PC-9 (cell line): ENCODE data around the gene FAM184B. TPM values are rescaled to one million over a fixed set of nuclear protein-coding genes. Genes with fewer than 3 reads are reported as not detected.
"Not testable (repeated sequence)": the region's sequence is repeated elsewhere in the genome, so short reads cannot be mapped to it uniquely, and the experiment has no call there.

ENCODE experiments used
- BruUV-seq: library from RNA; stranded (reverse); fragments of 400-500 nt; replicated peaks from 2 replicates; lab custom pipeline; 2021; lab: Mats Ljungman, UMichigan
- CTCF ChIA-PET: fragments of 300-600 bp; sonication (Branson Sonifier 250); formaldehyde crosslinking; loops from one replicate; lab custom pipeline; 2022; ENCODE audit warnings: antibody characterized with exemption; lab: Charles Lee
- POLR2A ChIA-PET: fragments of 300-600 bp; sonication (Branson Sonifier 250); formaldehyde crosslinking; loops from one replicate; lab custom pipeline; 2022; ENCODE audit warnings: antibody characterized with exemption; ENCODE audit not compliant: unreplicated experiment; lab: Charles Lee
- DNase-seq, 2 experiments: peaks; one replicate each; pipeline versions ENCODE4 v3.0.0 to v3.0.0-alpha.2; 2015 to 2022; ENCODE audit warnings: mixed read lengths in 1 of 2
- H2AFZ ChIP-seq: fragments of 200-600 bp; sonication (generic); 2 replicates; pipeline ENCODE4 v1.8.1; 2017; ENCODE audit warnings: antibody characterized with exemption
- H3F3A ChIP-seq: fragments of 200-600 bp; sonication (generic); 2 replicates; pipeline ENCODE4 v1.8.1; 2017; ENCODE audit warnings: antibody characterized with exemption, mild to moderate bottlenecking, low read depth; ENCODE audit not compliant: insufficient read depth
- H3K27ac ChIP-seq: fragments of 200-600 bp; sonication (generic); 2 replicates; pipeline ENCODE4 v1.6.1; 2016; ENCODE audit warnings: mixed run types
- H3K27me3 ChIP-seq: fragments of 200-600 bp; sonication (generic); 2 replicates; pipeline ENCODE4 v1.6.1; 2016; ENCODE audit warnings: low read depth, mixed run types; ENCODE audit not compliant: insufficient read depth
- H3K36me3 ChIP-seq: fragments of 200-600 bp; sonication (generic); 2 replicates; pipeline ENCODE4 v1.6.1; 2016; ENCODE audit warnings: low read depth, mixed run types
- H3K4me1 ChIP-seq: fragments of 200-600 bp; sonication (generic); replicated peaks from 2 replicates; pipeline ENCODE4 v1.6.1; 2016; ENCODE audit warnings: mixed run types; ENCODE audit not compliant: insufficient read depth
- H3K4me2 ChIP-seq: fragments of 200-600 bp; sonication (generic); 2 replicates; pipeline ENCODE4 v1.6.1; 2017; ENCODE audit warnings: mixed run types
- H3K4me3 ChIP-seq: fragments of 200-600 bp; sonication (generic); 2 replicates; pipeline ENCODE4 v1.6.1; 2016; ENCODE audit warnings: mixed run types
- H3K79me2 ChIP-seq: fragments of 200-600 bp; sonication (generic); 2 replicates; pipeline ENCODE4 v1.6.1; 2017; ENCODE audit warnings: low read depth, mixed run types
- H3K9me2 ChIP-seq: fragments of 200-600 bp; sonication (generic); 2 replicates; pipeline ENCODE4 v1.8.1; 2017; ENCODE audit warnings: mild to moderate bottlenecking; ENCODE audit not compliant: insufficient read depth
- H3K9me3 ChIP-seq: fragments of 200-600 bp; sonication (generic); 2 replicates; pipeline ENCODE4 v1.8.1; 2016; ENCODE audit warnings: low read depth; ENCODE audit not compliant: insufficient read depth
- H4K20me1 ChIP-seq: fragments of 200-600 bp; sonication (generic); 2 replicates; pipeline ENCODE4 v1.8.1; 2017; ENCODE audit not compliant: insufficient read depth
- EZH2 ChIP-seq: fragments of 200-600 bp; sonication (generic); IDR thresholded peaks from 2 replicates; pipeline ENCODE4 v1.8.0; 2017; ENCODE audit warnings: antibody characterized with exemption, low read depth
- intact Hi-C: fragments of 100-400 bp; cut with micrococcal nuclease; formaldehyde crosslinking; loops from one replicate; pipeline ENCODE4 v1.10.0; 2022; ENCODE audit not compliant: unreplicated experiment
- total RNA-seq: library from RNA; stranded (reverse); gene quantifications from 2 replicates; pipeline ENCODE4 v1.2.3, GENCODE V29; 2021
- TF ChIP-seq, protein P1 (sequence below): fragments of 200-600 bp; sonication (generic); conservative IDR thresholded peaks from 2 replicates; pipeline ENCODE4 v1.6.1; 2017; ENCODE audit warnings: mixed run types, antibody characterized with exemption, mild to moderate bottlenecking, moderate library complexity

FAM184B gene
- total RNA-seq, 1 experiment from 2014 or later = not detected

DNA sequence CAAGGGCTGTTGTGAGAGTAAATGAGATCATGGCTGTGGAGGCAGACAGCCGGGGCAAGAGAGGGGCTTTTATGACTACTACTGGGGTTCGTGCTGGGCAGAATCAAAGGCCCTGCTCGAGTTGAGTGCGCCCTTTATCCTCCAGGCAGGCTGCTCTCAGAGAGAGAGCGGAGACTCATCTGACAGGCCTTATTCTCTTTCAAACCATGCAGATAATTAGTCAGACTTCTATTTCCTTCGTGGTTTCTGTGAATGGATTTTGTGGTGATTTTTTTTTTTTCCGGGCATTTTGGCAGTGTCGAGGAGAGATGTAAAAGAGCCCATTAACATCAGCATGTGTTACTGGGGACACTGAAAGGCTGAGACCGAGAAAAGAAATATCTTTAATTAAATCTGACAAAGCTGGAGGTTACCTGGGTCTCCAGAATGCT, 93.4 kb downstream of the FAM184B start:
- Histone ChIP-seq H2AFZ (no peak overlapping the region), H4K20me1 (no peaks in the 10 kb centered on the region), H3K79me2 (no peaks in the 10 kb centered on the region), H3K4me3 (no peak overlapping the region), H3K36me3 (no peaks in the 10 kb centered on the region), H3K9me2 (no peaks in the 10 kb centered on the region), H3K27me3 (no peaks in the 10 kb centered on the region), H3K9me3 (no peaks in the 10 kb centered on the region), H3K27ac (no peak overlapping the region), H3K4me2 (no peak overlapping the region), H3K4me1 (no peaks in the 10 kb centered on the region), H3F3A (no peaks in the 10 kb centered on the region)
- CTCF ChIA-PET = no interaction called here
- TF ChIP-seq EZH2 = no peak
- TF ChIP-seq, protein P1, sequence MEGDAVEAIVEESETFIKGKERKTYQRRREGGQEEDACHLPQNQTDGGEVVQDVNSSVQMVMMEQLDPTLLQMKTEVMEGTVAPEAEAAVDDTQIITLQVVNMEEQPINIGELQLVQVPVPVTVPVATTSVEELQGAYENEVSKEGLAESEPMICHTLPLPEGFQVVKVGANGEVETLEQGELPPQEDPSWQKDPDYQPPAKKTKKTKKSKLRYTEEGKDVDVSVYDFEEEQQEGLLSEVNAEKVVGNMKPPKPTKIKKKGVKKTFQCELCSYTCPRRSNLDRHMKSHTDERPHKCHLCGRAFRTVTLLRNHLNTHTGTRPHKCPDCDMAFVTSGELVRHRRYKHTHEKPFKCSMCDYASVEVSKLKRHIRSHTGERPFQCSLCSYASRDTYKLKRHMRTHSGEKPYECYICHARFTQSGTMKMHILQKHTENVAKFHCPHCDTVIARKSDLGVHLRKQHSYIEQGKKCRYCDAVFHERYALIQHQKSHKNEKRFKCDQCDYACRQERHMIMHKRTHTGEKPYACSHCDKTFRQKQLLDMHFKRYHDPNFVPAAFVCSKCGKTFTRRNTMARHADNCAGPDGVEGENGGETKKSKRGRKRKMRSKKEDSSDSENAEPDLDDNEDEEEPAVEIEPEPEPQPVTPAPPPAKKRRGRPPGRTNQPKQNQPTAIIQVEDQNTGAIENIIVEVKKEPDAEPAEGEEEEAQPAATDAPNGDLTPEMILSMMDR = no peak
- POLR2A ChIA-PET = no interaction called here
- no TSS peak for BruUV-seq
- intact Hi-C loops = no loop called here
- DNase-seq = no peak

GRCh38 chr4:17687237-17687857, 94.1 kb downstream of the FAM184B start:
- Histone ChIP-seq H3K9me2 (no peaks in the 10 kb centered on the region), H3K9me3 (no peaks in the 10 kb centered on the region), H3K79me2 (no peaks in the 10 kb centered on the region), H3K4me1 (no peaks in the 10 kb centered on the region), H3K4me2 (no peak overlapping the region), H2AFZ (no peak overlapping the region), H3K4me3 (no peak overlapping the region), H3K27ac (no peak overlapping the region), H4K20me1 (no peaks in the 10 kb centered on the region), H3K36me3 (no peaks in the 10 kb centered on the region), H3K27me3 (no peaks in the 10 kb centered on the region), H3F3A (no peaks in the 10 kb centered on the region)
- intact Hi-C loops = no loop called here
- no TSS peak for BruUV-seq
- POLR2A ChIA-PET = no interaction called here
- DNase-seq = no peak
- CTCF ChIA-PET = no interaction called here
- TF ChIP-seq EZH2 = no peak
- TF ChIP-seq, protein P1 = no peak

DNA sequence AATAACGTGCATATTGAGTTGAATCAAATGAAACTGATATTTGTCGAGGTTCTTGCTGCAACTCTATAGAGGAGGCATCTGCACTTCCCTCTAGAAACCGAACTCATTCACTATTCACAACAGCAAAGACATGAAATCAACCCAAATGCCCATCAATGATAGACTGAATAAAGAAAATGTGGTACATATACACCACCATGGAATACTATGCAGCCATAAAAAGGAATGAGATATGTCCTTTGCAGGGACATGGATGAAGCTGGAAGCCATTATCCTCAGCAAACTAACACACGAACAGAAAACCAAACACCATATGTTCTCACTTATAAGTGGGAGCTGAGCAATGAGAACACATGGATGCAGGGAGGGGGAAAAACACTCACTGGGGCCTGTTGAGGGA, 96.8 kb downstream of the FAM184B start:
- BruUV-seq, CTCF ChIA-PET, H3K9me3 ChIP-seq, H3K4me1 ChIP-seq, H3F3A ChIP-seq, H3K27ac ChIP-seq, DNase-seq, H3K36me3 ChIP-seq, H2AFZ ChIP-seq, POLR2A ChIA-PET, H3K79me2 ChIP-seq, H3K4me3 ChIP-seq, intact Hi-C loops, H3K9me2 ChIP-seq, H3K27me3 ChIP-seq, H3K4me2 ChIP-seq, H4K20me1 ChIP-seq: not testable (repeated sequence)

GRCh38 chr4:17682222-17682566, 99.2 kb downstream of the FAM184B start:
- BruUV-seq = no TSS peak
- TF ChIP-seq EZH2 = no peak
- TF ChIP-seq, protein P1 = no peak

More at GRCh38 chr4:17682222-17682566, 99.2 kb downstream of the FAM184B start:
- H3K36me3 ChIP-seq = no peaks in the 10 kb centered on the region
- no peaks in the 10 kb centered on the region for H3K27me3 ChIP-seq
- H3K4me1 ChIP-seq = no peaks in the 10 kb centered on the region
- no peak overlapping the region for H3K4me2 ChIP-seq
- CTCF ChIA-PET = no interaction called here
- POLR2A ChIA-PET = no interaction called here
- H3K27ac ChIP-seq = no peak overlapping the region
- intact Hi-C loops = no loop called here
- no peak overlapping the region for H2AFZ ChIP-seq
- DNase-seq = no peak
- no peaks in the 10 kb centered on the region for H3K79me2 ChIP-seq
- H3K4me3 ChIP-seq = no peak overlapping the region
- H3K9me3 ChIP-seq = no peaks in the 10 kb centered on the region
- no peaks in the 10 kb centered on the region for H3K9me2 ChIP-seq
- no peaks in the 10 kb centered on the region for H3F3A ChIP-seq
- H4K20me1 ChIP-seq = no peaks in the 10 kb centered on the region
